Measurements from ENCODE around the gene ENAH. TPM values are rescaled to one million over a fixed set of nuclear protein-coding genes. Genes with fewer than 3 reads are reported as not detected.

Gene ENAH
- total RNA-seq, 4 donors from 2014 or later, result 31.4 to 56.3 (median 45.3) TPM

DNA sequence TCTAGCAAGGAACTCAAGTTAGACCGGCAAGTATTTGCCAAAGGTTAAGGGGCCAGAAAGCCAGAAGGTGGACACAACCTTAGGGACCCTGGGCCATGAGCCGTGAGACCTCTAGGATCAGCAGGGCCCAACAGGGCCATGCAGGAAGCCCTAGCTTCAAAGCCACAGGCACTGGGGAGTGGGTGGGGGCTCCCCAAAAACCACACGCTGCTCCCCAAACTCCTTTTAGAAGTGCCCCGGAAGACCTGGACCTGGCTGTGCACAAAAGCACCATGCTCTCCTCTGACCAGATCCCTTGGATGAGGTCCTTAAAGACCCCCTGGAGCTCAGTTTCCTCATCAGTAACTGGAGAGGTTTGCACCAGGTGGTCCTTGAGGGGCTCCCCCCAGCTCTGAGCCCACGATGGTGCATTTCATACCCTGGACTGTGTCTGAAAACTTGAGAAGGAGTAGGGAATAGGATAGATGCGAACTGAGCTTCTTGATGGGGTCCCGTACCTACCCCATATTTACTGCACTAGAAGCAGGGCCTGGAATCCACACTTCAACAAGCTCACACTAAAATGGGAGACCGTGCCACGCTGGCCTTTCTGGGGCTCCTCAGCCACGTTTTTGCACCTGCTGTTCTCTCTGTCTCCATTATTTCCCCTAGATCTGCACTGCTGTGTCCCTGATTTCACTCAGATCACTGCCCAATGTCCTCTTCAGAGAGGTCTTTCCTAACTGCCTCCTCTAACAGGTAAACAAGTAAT is 184.5 kb downstream of the ENAH start:
- Histone ChIP-seq H3K36me3 (no peaks in the 10 kb centered on the region), H3K27ac (peak overlapping the region in 1 of 4 donors; percentile 87), H3K4me1 (peaks cover 0 to 6% (median 2%) of the 10 kb centered on the region in 4 donors), H3K9me3 (no peaks in the 10 kb centered on the region), H3K4me3 (peak overlapping the region in 2 of 4 donors; percentile 39 to 42), H3K27me3 (no peaks in the 10 kb centered on the region)
- 72 to 75% methylated on average over 8 to 10 of the region's 10 CpGs for WGBS, 2 donors
- no peak for TF ChIP-seq EP300 (IDR thresholded peaks at IDR 0.05)
- no peak for TF ChIP-seq CTCF (IDR thresholded peaks at IDR 0.05)
- no peak for DNase-seq (ENCODE audit: low spot score in 2 of 2)

DNA sequence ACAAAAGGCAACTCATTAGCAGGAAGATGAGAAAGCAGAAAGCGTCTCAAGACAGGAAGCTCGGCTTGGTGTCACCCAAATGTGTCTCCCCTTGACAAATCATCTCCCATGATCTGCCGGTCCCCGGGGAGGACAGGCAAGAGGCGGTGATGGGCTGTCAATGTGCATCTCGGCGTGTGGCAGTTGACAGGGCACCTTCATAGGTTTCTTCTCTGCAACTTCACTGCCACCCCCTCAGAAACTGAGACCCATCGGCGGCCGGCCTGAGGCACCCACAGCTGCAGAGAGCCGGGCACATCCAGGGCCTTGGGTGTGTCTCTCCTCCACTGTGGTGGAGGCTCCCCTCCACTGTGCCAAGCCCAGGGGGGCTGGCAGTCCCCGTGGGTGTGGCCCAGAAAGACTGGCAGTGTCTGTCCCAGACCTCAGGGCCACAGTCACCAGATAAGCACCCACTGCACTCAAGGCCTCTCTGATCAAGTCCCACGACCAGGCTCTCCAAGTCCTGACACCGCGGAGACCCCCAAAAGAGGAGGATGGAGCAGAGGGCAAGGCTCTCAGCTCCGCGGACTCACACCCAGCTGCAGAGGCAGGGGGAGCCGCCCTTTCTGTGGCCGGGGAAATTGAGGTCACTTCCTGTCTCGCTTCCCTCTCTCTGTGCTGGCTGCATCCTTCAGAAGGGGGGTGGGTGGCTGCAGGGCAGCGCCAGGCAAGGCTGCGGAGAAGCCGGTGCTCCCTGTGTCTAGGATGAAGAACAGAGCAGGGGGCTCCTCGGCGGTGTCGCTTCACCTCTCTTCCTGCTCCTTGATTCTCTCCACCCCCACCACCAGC is 185.5 kb downstream of the ENAH start:
- peak in 1 of 2 donors; percentile 50 for DNase-seq (ENCODE audit: low spot score in 2 of 2)
- Histone ChIP-seq H3K9me3 (no peaks in the 10 kb centered on the region), H3K27ac (peak overlapping the region in 3 of 4 donors; percentile 73 to 87 (median 80)), H3K36me3 (no peaks in the 10 kb centered on the region), H3K27me3 (no peaks in the 10 kb centered on the region), H3K4me1 (peaks cover 0 to 10% (median 2%) of the 10 kb centered on the region in 4 donors), H3K4me3 (peak overlapping the region; percentile 3 to 42 (median 23))
- WGBS, 2 donors, result 53 to 57% methylated on average over 17 to 21 of the region's 26 CpGs
- TF ChIP-seq CTCF (IDR thresholded peaks at IDR 0.05) (no peak), POLR2A (IDR thresholded peaks at IDR 0.05) (no peak), EP300 (IDR thresholded peaks at IDR 0.05) (peak in 1 of 2 donors; percentile 46)

DNA sequence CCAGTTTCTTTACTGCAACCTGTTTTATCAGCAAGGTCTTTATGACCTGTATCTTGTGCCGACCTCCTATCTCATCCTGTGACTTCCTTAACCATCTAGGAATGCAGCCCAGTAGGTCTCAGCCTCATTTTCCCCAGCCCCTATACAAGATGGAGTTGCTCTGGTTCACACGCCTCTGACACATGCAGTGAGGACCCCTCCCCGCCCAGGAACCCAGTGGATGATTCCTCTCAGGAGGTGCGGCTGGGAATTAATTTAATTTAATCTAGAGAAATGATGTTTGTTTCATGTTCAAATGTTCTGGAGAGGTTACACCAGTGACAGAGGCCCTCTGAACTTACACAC is 186.1 kb downstream of the ENAH start:
- TF ChIP-seq POLR2A (IDR thresholded peaks at IDR 0.05) (no peak), CTCF (IDR thresholded peaks at IDR 0.05) (no peak), EP300 (IDR thresholded peaks at IDR 0.05) (no peak)
- Histone ChIP-seq H3K9me3 (no peaks in the 10 kb centered on the region), H3K4me3 (peak overlapping the region in 2 of 4 donors; percentile 39 to 42), H3K27me3 (no peaks in the 10 kb centered on the region), H3K36me3 (no peaks in the 10 kb centered on the region), H3K4me1 (peaks cover 0 to 10% (median 2%) of the 10 kb centered on the region in 4 donors), H3K27ac (peak overlapping the region in 3 of 4 donors; percentile 73 to 87 (median 80))
- no peak for DNase-seq (ENCODE audit: low spot score in 2 of 2)
- 91 to 95% methylated on average over 4 of the region's 4 CpGs for WGBS, 2 donors

- no peaks in the 10 kb centered on the region for H3K27me3 ChIP-seq
- H3K9me3 ChIP-seq, result no peaks in the 10 kb centered on the region
- H3K27ac ChIP-seq, result no peak overlapping the region
- DNase-seq (ENCODE audit: low spot score in 2 of 2), result no peak
- TF ChIP-seq CTCF (IDR thresholded peaks at IDR 0.05) (no peak), POLR2A (IDR thresholded peaks at IDR 0.05) (no peak), EP300 (IDR thresholded peaks at IDR 0.05) (no peak)
- H3K36me3 ChIP-seq, result no peaks in the 10 kb centered on the region
- peaks cover 0 to 10% (median 2%) of the 10 kb centered on the region in 4 donors for H3K4me1 ChIP-seq
- 88 to 89% methylated on average over 23 to 26 of the region's 26 CpGs for WGBS, 2 donors
- H3K4me3 ChIP-seq, result no peak overlapping the region
Measured at GRCh38 chr1:225465793-225466517, 187.0 kb downstream of the ENAH start.
